H1 (cell line): ENCODE results near the gene PRRX1. TPM values are rescaled to one million over a fixed set of nuclear protein-coding genes. Genes with fewer than 3 reads are reported as not detected.

Source experiments
- CTCF ChIA-PET: fragments of 300-600 bp; sonication (Branson Sonifier 250); formaldehyde crosslinking; loops from one replicate; lab custom pipeline; 2021; ENCODE audit not compliant: partially characterized antibody; lab: Charles Lee
- POLR2A ChIA-PET: fragments of 300-600 bp; sonication (Branson Sonifier 250); formaldehyde crosslinking; loops from one replicate; lab custom pipeline; 2021; ENCODE audit warnings: inconsistent platforms; ENCODE audit not compliant: partially characterized antibody; lab: Charles Lee
- DNase-seq, 2 experiments: peaks; one replicate each; pipeline versions ENCODE4 v3.0.0 to v3.0.0-alpha.2; 2010 to 2022; ENCODE audit warnings: low spot score in 2 of 2, low read depth in 1 of 2, mixed read lengths in 1 of 2
- FAIRE-seq: peaks from 2 replicates; lab custom pipeline; 2011; peaks lifted over from hg19 to GRCh38; lab: Jason Lieb, UNC
- H2AFZ ChIP-seq: 2 replicates; pipeline ENCODE4 v1.8.1; 2012; ENCODE audit warnings: low read length, inconsistent platforms
- H2AK5ac ChIP-seq: 2 replicates; pipeline ENCODE4 v1.6.1; 2013; ENCODE audit warnings: low read depth, low read length
- H2BK120ac ChIP-seq: replicated peaks from 2 replicates; pipeline ENCODE3; 2013; ENCODE audit warnings: low read depth, low read length, inconsistent platforms
- H2BK12ac ChIP-seq: 2 replicates; pipeline ENCODE4 v1.6.1; 2013; ENCODE audit warnings: low read depth, low read length
- H2BK15ac ChIP-seq: 2 replicates; pipeline ENCODE4 v1.6.1; 2013; ENCODE audit warnings: low read length
- H2BK20ac ChIP-seq: 2 replicates; pipeline ENCODE4 v1.6.1; 2013; ENCODE audit warnings: low read length
- H2BK5ac ChIP-seq: 2 replicates; pipeline ENCODE4 v1.6.1; 2013; ENCODE audit warnings: low read depth, low read length
- H3K14ac ChIP-seq: 2 replicates; pipeline ENCODE4 v1.6.1; 2013; ENCODE audit warnings: inconsistent platforms; ENCODE audit not compliant: insufficient read length
- H3K18ac ChIP-seq: 2 replicates; pipeline ENCODE4 v1.6.1; 2013; ENCODE audit warnings: low read length; ENCODE audit errors: extremely low read depth
- H3K23ac ChIP-seq: 2 replicates; pipeline ENCODE4 v1.6.1; 2013; ENCODE audit warnings: inconsistent platforms; ENCODE audit not compliant: insufficient read length
- H3K23me2 ChIP-seq: 2 replicates; pipeline ENCODE4 v1.6.1; 2013; ENCODE audit warnings: low read depth, low read length
- H3K27ac ChIP-seq: 2 replicates; pipeline ENCODE4 v1.6.1; 2011; ENCODE audit warnings: low read depth, low read length, inconsistent platforms
- H3K27me3 ChIP-seq, 4 experiments: replicated peaks in 1 of 4; 1 replicate in 1 of 4; 2 replicates in 3 of 4; pipeline versions ENCODE4 v1.6.1 to v1.8.1; 2011 to 2013; ENCODE audit warnings: low read length in 3 of 4, mild to moderate bottlenecking in 3 of 4, inconsistent platforms in 2 of 4, mixed read lengths in 2 of 4, moderate library complexity in 1 of 4; ENCODE audit not compliant: control insufficient read depth in 3 of 4, insufficient read depth in 3 of 4; ENCODE audit errors: extremely low read depth in 1 of 4
- H3K36me3 ChIP-seq, 4 experiments: 2 replicates each; pipeline versions ENCODE4 v1.6.1 to v1.8.1; 2011 to 2013; ENCODE audit warnings: mild to moderate bottlenecking in 4 of 4, low read length in 3 of 4, moderate library complexity in 2 of 4, control low read depth in 1 of 4, inconsistent platforms in 1 of 4; ENCODE audit not compliant: insufficient read depth in 4 of 4, control insufficient read depth in 2 of 4
- H3K4ac ChIP-seq: replicated peaks from 2 replicates; pipeline ENCODE3; 2013; ENCODE audit warnings: low read length, low read depth, mixed read lengths, inconsistent platforms; ENCODE audit not compliant: insufficient read length
- H3K4me1 ChIP-seq, 4 experiments: replicated peaks in 1 of 4; 1 replicate in 1 of 4; 2 replicates in 3 of 4; pipeline versions ENCODE4 v1.6.1 to v1.8.1; 2011 to 2013; ENCODE audit warnings: low read length in 3 of 4, inconsistent platforms in 2 of 4, mixed read lengths in 1 of 4; ENCODE audit not compliant: insufficient read depth in 4 of 4, control insufficient read depth in 3 of 4
- H3K4me2 ChIP-seq, 2 experiments: 2 replicates each; pipeline versions ENCODE4 v1.6.1 to v1.8.1; 2011 to 2013; ENCODE audit warnings: low read depth in 2 of 2, low read length in 2 of 2, control low read depth in 1 of 2, inconsistent platforms in 1 of 2, mild to moderate bottlenecking in 1 of 2; ENCODE audit not compliant: insufficient read depth in 1 of 2
- H3K4me3 ChIP-seq, 4 experiments: fragments of 200-600, 300-600 bp in 1 of 4; sonication (generic), shearing (Covaris generic), sonication (Bioruptor Twin) in 1 of 4; 2 replicates each; pipeline versions ENCODE4 v1.5.1 to v1.8.1; 2011 to 2016; ENCODE audit warnings: low read length in 4 of 4, low read depth in 3 of 4, control low read depth in 2 of 4, inconsistent platforms in 2 of 4, mild to moderate bottlenecking in 2 of 4, mixed read lengths in 1 of 4, moderate library complexity in 1 of 4; ENCODE audit not compliant: insufficient read depth in 2 of 4; ENCODE audit errors: extremely low read depth in 1 of 4
- H3K56ac ChIP-seq: replicated peaks from 2 replicates; pipeline ENCODE3; 2013; ENCODE audit warnings: low read depth, mild to moderate bottlenecking, mixed read lengths, low read length, inconsistent platforms; ENCODE audit not compliant: insufficient read length
- H3K79me1 ChIP-seq: 2 replicates; pipeline ENCODE4 v1.6.1; 2013; ENCODE audit warnings: low read depth, low read length, control low read depth
- H3K79me2 ChIP-seq, 2 experiments: 2 replicates each; pipeline versions ENCODE4 v1.6.1 to v1.8.1; 2012 to 2013; ENCODE audit warnings: low read length in 2 of 2, mild to moderate bottlenecking in 2 of 2, inconsistent platforms in 1 of 2; ENCODE audit not compliant: insufficient read depth in 2 of 2, control insufficient read depth in 1 of 2
- H3K9ac ChIP-seq, 4 experiments: replicated peaks in 1 of 4; 1 replicate in 1 of 4; 2 replicates in 3 of 4; pipeline versions ENCODE4 v1.6.1 to v1.8.1; 2011 to 2013; ENCODE audit warnings: low read depth in 3 of 4, low read length in 3 of 4, control low read depth in 2 of 4, mild to moderate bottlenecking in 2 of 4, moderate library complexity in 2 of 4, inconsistent platforms in 1 of 4; ENCODE audit errors: extremely low read depth in 1 of 4
- H3K9me3 ChIP-seq, 2 experiments: 2 replicates each; pipeline versions ENCODE4 v1.6.1 to v1.8.1; 2012 to 2013; ENCODE audit warnings: mild to moderate bottlenecking in 2 of 2, moderate library complexity in 2 of 2, control low read depth in 1 of 2, inconsistent platforms in 1 of 2, low read depth in 1 of 2, low read length in 1 of 2, mixed read lengths in 1 of 2; ENCODE audit not compliant: insufficient read depth in 2 of 2
- H4K20me1 ChIP-seq, 2 experiments: replicated peaks in 1 of 2; 2 replicates each; pipeline versions ENCODE3 to v1.8.1; 2011 to 2013; ENCODE audit warnings: inconsistent platforms in 2 of 2, low read length in 2 of 2, mild to moderate bottlenecking in 1 of 2; ENCODE audit not compliant: insufficient read depth in 2 of 2, control insufficient read depth in 1 of 2
- H4K5ac ChIP-seq: 2 replicates; pipeline ENCODE4 v1.6.1; 2013; ENCODE audit warnings: low read length, low read depth, mixed read lengths, inconsistent platforms; ENCODE audit not compliant: insufficient read length
- H4K8ac ChIP-seq: 2 replicates; pipeline ENCODE4 v1.8.0; 2013; ENCODE audit warnings: mild to moderate bottlenecking, moderate library complexity, low read length, inconsistent platforms; ENCODE audit not compliant: insufficient read depth; ENCODE audit errors: extremely low read depth
- H4K91ac ChIP-seq: replicated peaks from 2 replicates; pipeline ENCODE3; 2013; ENCODE audit warnings: low read length, mixed read lengths, inconsistent platforms; ENCODE audit not compliant: insufficient read length
- BACH1 ChIP-seq: IDR thresholded peaks from 2 replicates; pipeline ENCODE4 v1.6.1; 2012; ENCODE audit warnings: low read length, improper control_type of control experiment
- BCL11A ChIP-seq, 2 experiments: IDR thresholded peaks; one replicate each; pipeline ENCODE4 v1.6.1; 2011; ENCODE audit warnings: low read depth in 2 of 2, low read length in 2 of 2, mild to moderate bottlenecking in 2 of 2
- BRCA1 ChIP-seq: IDR thresholded peaks from 2 replicates; pipeline ENCODE4 v1.6.1; 2012; ENCODE audit warnings: low read depth, low read length, improper control_type of control experiment
- CEBPB ChIP-seq: IDR thresholded peaks from 2 replicates; pipeline ENCODE4 v1.6.1; 2012; ENCODE audit warnings: low read depth, low read length
- KDM4A ChIP-seq: IDR thresholded peaks from one replicate; pipeline ENCODE4 v1.7.1; 2012; ENCODE audit warnings: low read depth, mild to moderate bottlenecking, moderate library complexity, low read length, inconsistent platforms; ENCODE audit not compliant: severe bottlenecking
- NANOG ChIP-seq: IDR thresholded peaks from 2 replicates; pipeline ENCODE4 v1.6.1; 2011; ENCODE audit warnings: low read length, low read depth, mild to moderate bottlenecking, inconsistent platforms; ENCODE audit not compliant: insufficient read depth, poor library complexity, severe bottlenecking
- POLR2A ChIP-seq, 2 experiments: IDR thresholded peaks; 1 replicate in 1 of 2; 2 replicates in 1 of 2; pipeline ENCODE4 v1.6.1; 2011; ENCODE audit warnings: low read depth in 2 of 2, low read length in 2 of 2, mild to moderate bottlenecking in 2 of 2; ENCODE audit errors: control extremely low read depth in 1 of 2
- SIN3A ChIP-seq, 2 experiments: IDR thresholded peaks in 1 of 2; conservative IDR thresholded peaks in 1 of 2; 2 replicates each; pipeline ENCODE4 v1.6.1; 2011 to 2012; ENCODE audit warnings: low read length in 2 of 2, improper control_type of control experiment in 1 of 2, low read depth in 1 of 2, mild to moderate bottlenecking in 1 of 2
- SP4 ChIP-seq: IDR thresholded peaks from 2 replicates; pipeline ENCODE4 v1.6.1; 2012; ENCODE audit warnings: low read length, inconsistent platforms
- TCF12 ChIP-seq: IDR thresholded peaks from 2 replicates; pipeline ENCODE4 v1.6.1; 2011; ENCODE audit warnings: low read depth, mild to moderate bottlenecking, low read length
- WGBS, 2 experiments: shearing (Covaris generic) in 1 of 2; methylation state at CpG; one replicate each; pipeline versions ENCODE4 v1.1.6 to v1.1.7; 2013 to 2015; ENCODE audit warnings: low lambda C conversion rate in 2 of 2, mixed read lengths in 2 of 2, inconsistent platforms in 1 of 2, low coverage in 1 of 2, missing lambda C conversion rate in 1 of 2; ENCODE audit not compliant: insufficient replicate concordance in 2 of 2, insufficient coverage in 1 of 2, insufficient read length in 1 of 2; ENCODE audit errors: extremely low coverage in 1 of 2, missing lambda C conversion rate in 1 of 2; 5-methylcytosine and 5-hydroxymethylcytosine counted together
- polyA plus RNA-seq, 7 experiments: library from polyadenylated mRNA; depleted of rRNA in 3 of 7; stranded (reverse) in 5 of 7; unstranded in 2 of 7; fragments of >200 nt in 5 of 7; fragments of 200-250 nt in 2 of 7; gene quantifications; 1 replicate in 5 of 7; 2 replicates in 1 of 7; 4 replicates in 1 of 7; pipeline versions ENCODE4 v1.2.1 to v1.2.3, GENCODE V29; 2011 to 2013; ENCODE audit warnings: missing spikeins in 2 of 7, mixed read lengths in 2 of 7
- total RNA-seq: library from RNA; stranded (reverse); fragmentation: NEBNext Ultra II Directional; extraction: Animal tissue kit (Norgen Biotek cat#: 25700); gene quantifications from 2 replicates; pipeline ENCODE4 v1.2.1, GENCODE V29; 2021

The PRRX1 gene
- total and polyA plus RNA-seq, 2 of the 8 experiments (the other 6 are each of a cell fraction or from before 2014, with no cell fraction given), result not detected

GRCh38 chr1:170674986-170675385, 11.1 kb downstream of the PRRX1 start:
- Histone ChIP-seq H3K4ac (no peak overlapping the region), H2BK5ac (no peak overlapping the region), H4K5ac (no peak overlapping the region), H2BK120ac (no peak overlapping the region), H3K27ac (no peak overlapping the region), H4K91ac (no peak overlapping the region), H3K27me3 (peaks cover 10 to 18% (median 17%) of the 10 kb centered on the region in 4 experiments), H2BK12ac (no peak overlapping the region), H2BK15ac (no peak overlapping the region), H3K4me3 (no peak overlapping the region), H3K56ac (no peak overlapping the region), H3K79me1 (no peaks in the 10 kb centered on the region), H3K23me2 (no peaks in the 10 kb centered on the region), H4K8ac (no peak overlapping the region), H3K79me2 (no peaks in the 10 kb centered on the region), H2AFZ (no peak overlapping the region), H3K23ac (no peak overlapping the region), H2AK5ac (no peak overlapping the region), H2BK20ac (no peak overlapping the region), H3K4me2 (no peak overlapping the region), H3K4me1 (no peaks in the 10 kb centered on the region; a peak in 1 of 7 replicates), H3K9me3 (no peaks in the 10 kb centered on the region), H3K18ac (no peak overlapping the region), H3K9ac (no peak overlapping the region), H3K14ac (no peak overlapping the region), H4K20me1 (no peaks in the 10 kb centered on the region), H3K36me3 (no peaks in the 10 kb centered on the region)
- POLR2A ChIA-PET, result interaction anchor here (1.1 kb wide), 1 partner anchor 579 kb away, joined by 3 read pairs; no protein-coding TSS in a partner anchor
- no peak for TF ChIP-seq BRCA1
- no peak for TF ChIP-seq CEBPB
- TF ChIP-seq KDM4A, result no peak
- no peak for TF ChIP-seq BCL11A (IDR thresholded peaks at IDR 0.05; ENCODE audit: low read depth in 2 of 2, low read length in 2 of 2)
- no peak for TF ChIP-seq SIN3A (conservative IDR thresholded peaks at IDR 0.05 in 1 of 2, IDR thresholded peaks at IDR 0.05 in 1 of 2; ENCODE audit: low read depth in 1 of 2, low read length in 2 of 2)
- no peak for TF ChIP-seq POLR2A (IDR thresholded peaks at IDR 0.05; ENCODE audit: control extremely low read depth in 1 of 2, low read depth in 2 of 2, low read length in 2 of 2)
- no peak for TF ChIP-seq SP4
- no peak for TF ChIP-seq TCF12
- no peak for TF ChIP-seq BACH1
- no peak for TF ChIP-seq NANOG
- WGBS, 2 experiments, result 90% methylated on average over 1 of the region's 1 CpG; no CpG with 5 or more reads in 1 of the 2 experiments
- no peak for DNase-seq
- CTCF ChIA-PET, result interaction anchor here (0.6 to 2.4 kb wide), 9 partner anchors 11 to 1086 kb away, joined by 3 to 11 read pairs (median 3); no protein-coding TSS in a partner anchor
- no peak for FAIRE-seq
